Right ventricle myocardium inferior (tissue), 1 donor: ENCODE data around the gene UCN3. TPM values are rescaled to one million over a fixed set of nuclear protein-coding genes. Genes with fewer than 3 reads are reported as not detected.
A peak's percentile ranks its signal among the peaks of the same experiment; 100 is the strongest.
"Not testable (repeated sequence)": the region's sequence is repeated elsewhere in the genome, so short reads cannot be mapped to it uniquely, and the experiment has no call there.

Source experiments
- ATAC-seq: fragments of 200-7000 bp; cut with Tn5 transposase; one replicate; pipeline ENCODE4 v1.9.1; 2020; ENCODE audit warnings: mild to moderate bottlenecking, moderate library complexity
- DNase-seq: peaks from one replicate; pipeline ENCODE4 v3.0.0; 2021; ENCODE audit errors: missing footprints
- intact Hi-C: fragments of 100-400 bp; cut with DNase I; formaldehyde crosslinking; loops from one replicate; pipeline ENCODE4 v1.11.0; 2022
- total RNA-seq: library from RNA; stranded (reverse); fragmentation: NEBNext Ultra II Directional; extraction: Animal tissue kit (Norgen Biotek cat#: 25700); gene quantifications from one replicate; pipeline ENCODE4 v1.2.1, GENCODE V29; 2021
- donor health status: DM: no; HTN: yes; CAD: no; lungs with severe emphysema.

Gene UCN3
- total RNA-seq, 1 donor from 2014 or later, result not detected

DNA sequence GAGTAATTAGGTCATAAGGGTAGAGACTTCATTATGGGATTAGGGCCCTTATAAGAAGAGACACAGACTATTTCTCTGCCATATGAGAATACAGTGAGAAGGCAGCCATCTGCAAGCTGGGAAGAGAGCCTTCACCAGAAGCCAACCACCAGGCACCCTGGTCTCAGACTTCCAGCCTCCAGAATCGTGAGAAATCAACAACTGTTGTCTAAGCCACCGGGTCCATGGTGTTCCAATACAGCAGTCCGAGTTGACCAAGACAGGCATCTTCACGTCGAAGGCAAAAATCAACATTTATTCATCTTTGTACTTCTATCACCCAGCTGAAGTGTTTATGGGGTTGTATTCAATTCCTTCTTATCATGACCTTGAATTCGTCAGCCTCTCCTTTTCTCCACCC, 34.6 kb downstream of the UCN3 start:
- DNase-seq (no peak), ATAC-seq (no peak)
- intact Hi-C loops, result no loop called here

GRCh38 chr10:5400468-5401240, 35.9 kb downstream of the UCN3 start:
- intact Hi-C loops, result no loop called here
- ATAC-seq (no peak), DNase-seq (no peak)

GRCh38 chr10:5402798-5403197, 38.0 kb downstream of the UCN3 start:
- no peak for ATAC-seq
- intact Hi-C loops, result no loop called here

DNA sequence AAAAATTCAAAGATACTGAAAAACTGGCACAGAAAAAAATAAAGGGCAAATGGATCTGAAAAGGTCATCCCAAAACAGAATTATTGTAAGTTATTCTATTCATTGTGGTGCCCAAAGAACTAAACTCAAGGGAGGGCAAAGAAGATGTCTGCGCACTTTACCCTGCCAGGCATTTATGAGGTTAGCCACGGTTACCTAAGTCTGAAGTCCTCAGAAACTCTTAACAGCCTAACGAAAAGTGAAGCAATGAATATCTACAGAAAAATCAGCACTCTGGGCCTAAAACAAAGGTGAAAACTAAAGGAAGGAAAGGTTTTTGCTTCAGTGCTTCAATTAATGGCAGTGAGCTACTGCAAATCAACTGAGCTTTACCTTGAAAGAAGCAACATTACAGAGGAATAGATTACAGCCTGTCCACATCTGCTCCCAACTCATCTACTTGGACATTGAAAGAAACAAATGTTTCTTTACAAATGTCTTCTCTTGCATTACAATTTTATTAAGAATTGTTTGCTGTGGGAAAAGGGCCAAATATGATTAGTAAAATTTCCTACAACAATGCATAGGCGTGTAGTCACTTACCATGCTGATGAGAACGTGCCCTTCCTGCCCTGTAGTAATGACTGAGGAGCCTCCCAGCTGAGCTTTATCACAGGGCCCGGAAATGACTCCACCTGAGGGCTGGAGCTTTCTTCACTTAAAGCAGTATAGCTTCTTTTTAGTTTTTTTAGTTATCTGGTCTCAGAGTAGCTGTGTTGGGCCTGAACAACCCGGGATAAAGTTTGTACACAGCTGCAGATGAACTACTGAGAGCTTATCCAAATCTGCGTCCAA, 39.7 kb downstream of the UCN3 start, which contains the start of gene TUBAL3:
Gene TUBAL3, minus strand, starts transcription at position 621 of the 834 bp plus-strand sequence. Its CDS starts 36 bp downstream, at position 585.
- DNase-seq, result no peak
- intact Hi-C loops, result no loop called here
- no peak for ATAC-seq

More at GRCh38 chr10:5402798-5403197, 38.0 kb downstream of the UCN3 start:
- no peak for DNase-seq

- DNase-seq (no peak), ATAC-seq (no peak)
- intact Hi-C loops, result no loop called here
Observed at GRCh38 chr10:5406918-5407317, 42.2 kb downstream of the UCN3 start.

- ATAC-seq, DNase-seq, intact Hi-C loops: not testable (repeated sequence)
Observed at GRCh38 chr10:5410787-5411186, 46.0 kb downstream of the UCN3 start.

DNA sequence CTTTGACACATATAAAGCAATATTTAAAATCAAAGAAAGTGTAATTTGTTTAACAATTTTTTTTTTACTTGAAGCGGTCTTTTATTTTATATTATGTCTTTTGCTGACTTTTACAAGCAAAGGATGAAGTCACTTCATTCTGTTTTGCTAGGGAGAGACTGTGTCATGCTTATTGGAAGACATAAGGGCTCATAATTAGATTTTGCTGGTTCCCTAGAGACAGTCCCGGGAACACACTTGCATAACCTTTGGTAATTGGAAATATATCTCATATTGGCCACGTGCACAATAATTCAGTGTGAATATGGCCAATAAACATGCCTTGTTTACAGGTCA, 47.1 kb downstream of the UCN3 start:
- intact Hi-C loops, result no loop called here
- DNase-seq, result no peak
- ATAC-seq, result peak; percentile 4

GRCh38 chr10:5412277-5412941, 47.6 kb downstream of the UCN3 start, which contains the start of gene NET1:
TSS of gene NET1 (plus strand) at chr10:5412557. CDS start at chr10:5412693, 136 bp downstream.
- ATAC-seq, result peak; percentile 99
- intact Hi-C loops, result no loop called here
- DNase-seq, result peak; percentile 91

DNA sequence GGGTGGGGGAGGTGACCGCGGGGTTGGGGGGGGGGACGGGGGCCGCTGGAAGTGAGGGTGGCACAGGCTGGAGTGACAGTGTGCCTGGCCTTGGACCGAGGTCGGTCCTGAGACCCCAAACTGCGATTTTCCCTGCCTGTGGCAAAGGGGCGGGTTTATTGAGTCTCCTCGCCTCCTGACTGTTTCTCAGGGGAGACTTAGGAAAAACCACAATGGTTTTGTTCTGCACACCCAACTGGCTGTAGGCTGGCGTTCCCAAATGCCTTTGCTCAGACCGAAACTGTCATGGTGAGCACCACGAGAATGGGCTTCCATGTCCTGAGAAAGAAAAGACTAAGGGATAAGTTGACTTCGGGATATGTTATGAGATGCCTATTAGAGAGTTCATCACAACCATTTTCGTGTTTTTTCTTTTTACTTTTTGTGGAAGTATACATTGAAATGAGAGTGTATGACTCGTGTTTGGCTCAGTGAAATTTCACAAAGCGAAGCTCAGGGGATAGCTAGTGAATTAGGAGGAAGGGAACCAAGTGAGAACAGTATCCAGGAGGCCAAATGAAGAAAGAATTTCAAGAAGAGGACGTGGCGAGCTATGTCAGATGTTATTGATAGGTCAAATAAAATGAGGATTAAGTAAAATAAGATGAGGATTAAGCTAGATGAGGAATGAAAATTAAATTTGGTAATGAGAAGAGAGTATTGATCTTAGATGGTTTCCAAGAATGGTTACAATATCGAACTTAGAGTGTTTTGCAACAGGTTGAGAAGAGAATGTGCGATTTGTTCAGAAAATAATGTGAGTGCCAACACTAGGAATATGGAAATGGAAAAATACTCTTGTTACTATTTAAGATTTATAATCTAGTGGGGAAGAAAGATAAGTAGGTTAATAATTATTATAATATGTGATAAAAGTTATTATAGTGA, 48.5 kb downstream of the UCN3 start:
- intact Hi-C loops, result no loop called here
- no peak for DNase-seq
- peak; percentile 4 for ATAC-seq

DNA sequence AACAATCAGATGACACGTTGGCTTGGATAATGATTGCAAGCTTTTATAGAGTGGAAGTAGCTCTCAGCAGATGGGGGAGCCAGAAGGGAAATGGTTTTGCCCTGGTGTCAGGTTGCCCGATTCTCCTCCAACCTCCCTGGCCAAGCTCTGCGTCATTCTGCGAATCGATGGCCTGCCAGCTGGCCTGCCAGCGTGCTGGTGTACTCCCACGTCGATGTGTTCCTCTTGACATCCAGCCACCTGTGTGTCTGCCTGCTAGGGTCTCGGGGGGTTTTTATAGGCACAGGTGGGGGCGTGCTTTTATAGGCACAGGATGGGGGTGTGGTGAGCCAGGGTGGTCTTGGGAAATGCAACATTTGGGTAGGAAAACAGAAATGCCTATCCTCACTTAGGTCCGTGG, 52.2 kb downstream of the UCN3 start:
- ATAC-seq (no peak), DNase-seq (no peak)
- intact Hi-C loops, result no loop called here

DNA sequence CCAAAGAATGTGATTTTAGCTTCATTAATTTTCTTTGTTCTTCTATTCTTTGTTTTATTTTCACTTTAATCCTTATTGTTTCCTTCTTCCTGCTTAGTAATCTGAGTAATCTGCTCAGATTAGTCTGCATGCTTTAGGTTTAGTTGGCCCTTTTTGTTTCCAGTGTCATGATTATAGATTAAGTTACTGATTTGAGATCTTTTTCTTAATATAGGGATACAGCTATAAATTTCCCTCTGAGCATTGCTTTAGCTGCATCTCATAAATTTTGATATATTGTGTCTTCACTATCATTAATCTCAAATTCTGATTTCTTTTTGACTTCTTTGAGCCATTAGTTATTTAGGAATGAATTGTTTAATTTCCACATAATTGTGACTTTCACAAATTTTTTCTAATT, 53.8 kb downstream of the UCN3 start:
- intact Hi-C loops, result no loop called here
- no peak for ATAC-seq
- DNase-seq, result no peak

- ATAC-seq, result no peak
- intact Hi-C loops, result no loop called here
- no peak for DNase-seq
Observed at GRCh38 chr10:5419466-5420094, 54.8 kb downstream of the UCN3 start.

GRCh38 chr10:5423771-5424170, 59.0 kb downstream of the UCN3 start:
- DNase-seq (no peak), ATAC-seq (no peak)
- intact Hi-C loops, result no loop called here

Other genes starting within 250 kb of the UCN3 start
- gene AKR1C8, start 179.8 kb upstream of the UCN3 start, total RNA-seq, result not detected
- not detected for gene AKR1C4, start 168.1 kb upstream of the UCN3 start, total RNA-seq
- gene TUBAL3, start 39.9 kb downstream of the UCN3 start, total RNA-seq, result not detected
- gene NET1, start 47.6 kb downstream of the UCN3 start, total RNA-seq, result 16.2 TPM
- not detected for gene CALML5, start 134.6 kb downstream of the UCN3 start, total RNA-seq
- gene CALML3, start 160.0 kb downstream of the UCN3 start, total RNA-seq, result not detected